K562 (cell line): ENCODE data around the gene RTL10. TPM values are rescaled to one million over a fixed set of nuclear protein-coding genes. Genes with fewer than 3 reads are reported as not detected.

Experiments used
- HNRNPL ChIP-seq: fragments of 200-400 bp; formaldehyde crosslinking; IDR thresholded peaks from 2 replicates; pipeline ENCODE4 v1.6.1; 2017; ENCODE audit warnings: low read depth, mild to moderate bottlenecking, low read length
- MCM5 ChIP-seq: fragments of 450-650 bp; IDR thresholded peaks from 2 replicates; pipeline ENCODE4 v1.6.1; 2016; ENCODE audit warnings: low read depth
- NCOA1 ChIP-seq: fragments of 450-650 bp; IDR thresholded peaks from 2 replicates; pipeline ENCODE4 v1.6.1; 2016; ENCODE audit warnings: low read depth
- NCOA4 ChIP-seq: fragments of 450-650 bp; IDR thresholded peaks from 2 replicates; pipeline ENCODE4 v1.6.1; 2018; ENCODE audit warnings: mild to moderate bottlenecking; ENCODE audit not compliant: partially characterized antibody
- NFE2L1 ChIP-seq: fragments of 450-650 bp; IDR thresholded peaks from 2 replicates; pipeline ENCODE4 v1.6.1; 2016; ENCODE audit warnings: missing genetic modification characterization, low read depth, mild to moderate bottlenecking, missing compliant biosample characterization, moderate library complexity, borderline replicate concordance
- NR1H2 ChIP-seq: sonication (generic); formaldehyde crosslinking; IDR thresholded peaks from 2 replicates; pipeline ENCODE4 v1.4.0; 2020; ENCODE audit warnings: mild to moderate bottlenecking, missing genetic modification reagents
- POLR2H ChIP-seq: IDR thresholded peaks from 2 replicates; pipeline ENCODE4 v1.6.1; 2016; ENCODE audit warnings: missing genetic modification characterization, low read depth, mild to moderate bottlenecking, control low read depth, missing compliant biosample characterization, moderate library complexity
- XRCC3 ChIP-seq: fragments of 450-650 bp; IDR thresholded peaks from 2 replicates; pipeline ENCODE4 v1.6.1; 2017; ENCODE audit warnings: mild to moderate bottlenecking, moderate library complexity
- ZNF57 ChIP-seq: fragments of 450-650 bp; formaldehyde crosslinking; IDR thresholded peaks from 2 replicates; pipeline ENCODE4 v1.4.0; 2020; ENCODE audit warnings: mild to moderate bottlenecking, moderate library complexity
- ZNF766 ChIP-seq: fragments of 200-800 bp; sonication (Bioruptor generic); conservative IDR thresholded peaks from 2 replicates; pipeline ENCODE4 v1.6.1; 2016; ENCODE audit warnings: missing genetic modification characterization, missing compliant biosample characterization
- ZNF780A ChIP-seq: fragments of 250-450 bp; sonication (Bioruptor Pico); IDR thresholded peaks from 2 replicates; pipeline ENCODE4 v1.5.0; 2021; ENCODE audit warnings: mild to moderate bottlenecking
- polyA plus RNA-seq, 8 experiments: library from polyadenylated mRNA; depleted of rRNA in 4 of 8; stranded (reverse) in 5 of 8; unstranded in 3 of 8; fragments of >200 nt; fragmentation: Nextera tagmentation in 2 of 8; fragmentation: Illumina TruSeq in 1 of 8; extraction: Ambion mirVana in 2 of 8; extraction: Trizol in 1 of 8; gene quantifications; 2 replicates each; pipeline versions ENCODE4 v1.2.1 to v1.2.3, GENCODE V29; 2011 to 2014; ENCODE audit warnings: inconsistent platforms in 1 of 8, missing spikeins in 1 of 8
- total RNA-seq, 7 experiments: library from RNA; depleted of rRNA in 6 of 7; stranded (reverse); fragments of >200 nt in 6 of 7; fragmentation: Illumina TruSeq in 2 of 7; extraction: Trizol in 2 of 7; gene quantifications; 2 replicates each; pipeline versions ENCODE4 v1.2.1 to v1.2.3, GENCODE V29; 2011 to 2021; ENCODE audit warnings: low replicate concordance in 1 of 7
- TF ChIP-seq, protein P1 (sequence below), 2 experiments: fragments of 450-650 bp; IDR thresholded peaks; 2 replicates each; pipeline ENCODE4 v1.6.1; 2016
- TF ChIP-seq, protein P2 (sequence below): fragments of 250-450 bp; sonication (Bioruptor Pico); IDR thresholded peaks from 2 replicates; pipeline ENCODE4 v1.8.0; 2021; ENCODE audit warnings: moderate library complexity, mild to moderate bottlenecking, inconsistent platforms
- TF ChIP-seq, protein P3 (sequence below): sonication (generic); formaldehyde crosslinking; IDR thresholded peaks from 2 replicates; pipeline ENCODE4 v1.4.0; 2020; ENCODE audit warnings: mild to moderate bottlenecking, missing genetic modification reagents
- TF ChIP-seq, protein P4 (sequence below): fragments of 450-650 bp; formaldehyde crosslinking; IDR thresholded peaks from 2 replicates; pipeline ENCODE4 v1.4.0; 2020; ENCODE audit warnings: mild to moderate bottlenecking, moderate library complexity
- TF ChIP-seq, protein P5 (sequence below): IDR thresholded peaks from 2 replicates; pipeline ENCODE4 v1.6.1; 2012; ENCODE audit warnings: low read depth, low read length, improper control_type of control experiment, borderline replicate concordance

Gene RTL10
- total and polyA plus RNA-seq, 9 of the 15 experiments (the other 6 are each of a cell fraction or from before 2014, with no cell fraction given): 19.8 to 75.5 (median 32.5) TPM

DNA sequence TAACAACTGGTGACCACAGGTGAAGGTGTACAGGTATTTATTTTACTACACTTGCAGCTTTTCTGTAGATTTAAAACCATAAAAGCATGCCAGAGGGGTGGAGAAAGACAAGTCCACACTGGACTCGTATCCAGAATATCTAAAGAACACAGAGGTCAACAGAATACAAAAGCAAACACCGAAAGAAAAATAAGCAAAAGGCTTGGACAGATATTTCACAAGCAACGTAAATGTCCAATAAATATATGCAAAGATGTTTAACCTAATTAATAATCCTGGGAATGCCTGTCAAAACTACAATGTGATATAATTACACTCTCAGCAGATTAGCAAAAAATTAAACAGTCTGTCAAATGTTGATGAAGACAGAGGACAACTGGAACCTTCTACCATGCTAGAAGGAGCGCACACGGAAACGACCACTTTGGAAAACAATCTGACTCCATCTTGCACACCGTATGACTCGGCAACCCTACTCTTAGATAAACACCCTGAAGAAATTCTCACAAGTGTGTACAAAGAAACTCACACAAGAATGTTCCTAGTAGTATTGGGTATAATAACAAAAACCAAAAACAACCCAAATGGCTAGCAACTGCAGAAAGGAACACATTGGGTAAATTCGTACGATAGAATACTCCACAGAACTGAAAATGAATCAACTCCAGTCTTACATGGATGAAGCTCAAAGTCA lies 27.2 kb downstream of the RTL10 start (continued):
- no peak for TF ChIP-seq ZNF57
- TF ChIP-seq MCM5: no peak
- TF ChIP-seq, protein P1, sequence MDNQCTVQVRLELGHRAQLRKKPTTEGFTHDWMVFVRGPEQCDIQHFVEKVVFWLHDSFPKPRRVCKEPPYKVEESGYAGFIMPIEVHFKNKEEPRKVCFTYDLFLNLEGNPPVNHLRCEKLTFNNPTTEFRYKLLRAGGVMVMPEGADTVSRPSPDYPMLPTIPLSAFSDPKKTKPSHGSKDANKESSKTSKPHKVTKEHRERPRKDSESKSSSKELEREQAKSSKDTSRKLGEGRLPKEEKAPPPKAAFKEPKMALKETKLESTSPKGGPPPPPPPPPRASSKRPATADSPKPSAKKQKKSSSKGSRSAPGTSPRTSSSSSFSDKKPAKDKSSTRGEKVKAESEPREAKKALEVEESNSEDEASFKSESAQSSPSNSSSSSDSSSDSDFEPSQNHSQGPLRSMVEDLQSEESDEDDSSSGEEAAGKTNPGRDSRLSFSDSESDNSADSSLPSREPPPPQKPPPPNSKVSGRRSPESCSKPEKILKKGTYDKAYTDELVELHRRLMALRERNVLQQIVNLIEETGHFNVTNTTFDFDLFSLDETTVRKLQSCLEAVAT (IDR thresholded peaks at IDR 0.05): no peak; a peak in 1 of 4 replicates
- TF ChIP-seq, protein P2, sequence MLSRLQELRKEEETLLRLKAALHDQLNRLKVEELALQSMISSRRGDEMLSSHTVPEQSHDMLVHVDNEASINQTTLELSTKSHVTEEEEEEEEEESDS: 0 out of 2 replicates have a peak, but pooled peaks have one; percentile 25
- TF ChIP-seq, protein P3, sequence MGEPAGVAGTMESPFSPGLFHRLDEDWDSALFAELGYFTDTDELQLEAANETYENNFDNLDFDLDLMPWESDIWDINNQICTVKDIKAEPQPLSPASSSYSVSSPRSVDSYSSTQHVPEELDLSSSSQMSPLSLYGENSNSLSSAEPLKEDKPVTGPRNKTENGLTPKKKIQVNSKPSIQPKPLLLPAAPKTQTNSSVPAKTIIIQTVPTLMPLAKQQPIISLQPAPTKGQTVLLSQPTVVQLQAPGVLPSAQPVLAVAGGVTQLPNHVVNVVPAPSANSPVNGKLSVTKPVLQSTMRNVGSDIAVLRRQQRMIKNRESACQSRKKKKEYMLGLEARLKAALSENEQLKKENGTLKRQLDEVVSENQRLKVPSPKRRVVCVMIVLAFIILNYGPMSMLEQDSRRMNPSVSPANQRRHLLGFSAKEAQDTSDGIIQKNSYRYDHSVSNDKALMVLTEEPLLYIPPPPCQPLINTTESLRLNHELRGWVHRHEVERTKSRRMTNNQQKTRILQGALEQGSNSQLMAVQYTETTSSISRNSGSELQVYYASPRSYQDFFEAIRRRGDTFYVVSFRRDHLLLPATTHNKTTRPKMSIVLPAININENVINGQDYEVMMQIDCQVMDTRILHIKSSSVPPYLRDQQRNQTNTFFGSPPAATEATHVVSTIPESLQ: no peak
- TF ChIP-seq POLR2H (tag): no peak
- TF ChIP-seq, protein P4, sequence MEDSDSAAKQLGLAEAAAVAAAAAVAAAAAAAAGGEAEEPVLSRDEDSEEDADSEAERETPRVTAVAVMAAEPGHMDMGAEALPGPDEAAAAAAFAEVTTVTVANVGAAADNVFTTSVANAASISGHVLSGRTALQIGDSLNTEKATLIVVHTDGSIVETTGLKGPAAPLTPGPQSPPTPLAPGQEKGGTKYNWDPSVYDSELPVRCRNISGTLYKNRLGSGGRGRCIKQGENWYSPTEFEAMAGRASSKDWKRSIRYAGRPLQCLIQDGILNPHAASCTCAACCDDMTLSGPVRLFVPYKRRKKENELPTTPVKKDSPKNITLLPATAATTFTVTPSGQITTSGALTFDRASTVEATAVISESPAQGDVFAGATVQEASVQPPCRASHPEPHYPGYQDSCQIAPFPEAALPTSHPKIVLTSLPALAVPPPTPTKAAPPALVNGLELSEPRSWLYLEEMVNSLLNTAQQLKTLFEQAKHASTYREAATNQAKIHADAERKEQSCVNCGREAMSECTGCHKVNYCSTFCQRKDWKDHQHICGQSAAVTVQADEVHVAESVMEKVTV: no peak
- TF ChIP-seq NCOA1: no peak
- no peak; the same call in 1 of the 2 replicates for TF ChIP-seq NFE2L1
- peak; percentile 74; the same call in 1 of the 2 replicates for TF ChIP-seq ZNF766 (CRISPR knock-in tag)
- no peak for TF ChIP-seq XRCC3
- no peak for TF ChIP-seq ZNF780A (CRISPR knock-in tag)
- TF ChIP-seq, protein P5, sequence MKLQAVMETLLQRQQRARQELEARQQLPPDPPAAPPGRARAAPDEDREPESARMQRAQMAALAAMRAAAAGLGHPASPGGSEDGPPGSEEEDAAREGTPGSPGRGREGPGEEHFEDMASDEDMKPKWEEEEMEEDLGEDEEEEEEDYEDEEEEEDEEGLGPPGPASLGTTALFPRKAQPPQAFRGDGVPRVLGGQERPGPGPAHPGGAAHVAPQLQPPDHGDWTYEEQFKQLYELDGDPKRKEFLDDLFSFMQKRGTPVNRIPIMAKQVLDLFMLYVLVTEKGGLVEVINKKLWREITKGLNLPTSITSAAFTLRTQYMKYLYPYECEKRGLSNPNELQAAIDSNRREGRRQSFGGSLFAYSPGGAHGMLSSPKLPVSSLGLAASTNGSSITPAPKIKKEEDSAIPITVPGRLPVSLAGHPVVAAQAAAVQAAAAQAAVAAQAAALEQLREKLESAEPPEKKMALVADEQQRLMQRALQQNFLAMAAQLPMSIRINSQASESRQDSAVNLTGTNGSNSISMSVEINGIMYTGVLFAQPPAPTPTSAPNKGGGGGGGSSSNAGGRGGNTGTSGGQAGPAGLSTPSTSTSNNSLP: peak; percentile 5; the same call in 1 of the 2 replicates
- TF ChIP-seq NCOA4: no peak
- TF ChIP-seq HNRNPL: no peak
- TF ChIP-seq NR1H2 (CRISPR knock-in tag): no peak
